ENCODE measurements around the gene FRMD1.

Gene FRMD1

GRCh38 chr6:168095716-168096250 lies 16.8 kb upstream of the FRMD1 start:
- DNase-seq (ENCODE audit: low read depth in 2 of 2) = no peak

GRCh38 chr6:168095171-168095691 lies 16.2 kb upstream of the FRMD1 start:
- DNase-seq (ENCODE audit: low read depth in 2 of 2) = no peak

- no peak for DNase-seq (ENCODE audit: low read depth in 2 of 2)
Measured at GRCh38 chr6:168093634-168094033, 14.6 kb upstream of the FRMD1 start.

DNA sequence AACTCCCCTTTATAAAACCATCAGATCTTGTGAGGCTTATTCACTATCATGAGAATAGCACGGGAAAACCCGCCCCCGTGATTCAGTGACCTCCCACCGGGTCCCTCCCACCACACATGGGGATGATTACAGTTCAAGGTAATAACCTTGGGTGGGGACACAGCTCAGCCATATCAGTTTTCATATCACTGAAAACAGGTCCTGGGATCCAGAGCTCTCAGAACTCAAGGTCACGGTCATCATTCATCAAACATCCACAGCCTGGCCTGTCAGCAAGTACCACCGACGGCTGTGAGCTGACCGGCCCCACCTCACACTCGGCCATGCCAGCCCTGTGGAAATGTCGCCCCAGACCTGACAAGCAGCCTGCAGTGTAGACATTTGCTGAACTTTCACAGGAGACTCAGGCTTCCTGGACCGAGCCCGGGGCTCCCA lies 14.1 kb upstream of the FRMD1 start:
- no peak for DNase-seq (ENCODE audit: low read depth in 2 of 2)

DNA sequence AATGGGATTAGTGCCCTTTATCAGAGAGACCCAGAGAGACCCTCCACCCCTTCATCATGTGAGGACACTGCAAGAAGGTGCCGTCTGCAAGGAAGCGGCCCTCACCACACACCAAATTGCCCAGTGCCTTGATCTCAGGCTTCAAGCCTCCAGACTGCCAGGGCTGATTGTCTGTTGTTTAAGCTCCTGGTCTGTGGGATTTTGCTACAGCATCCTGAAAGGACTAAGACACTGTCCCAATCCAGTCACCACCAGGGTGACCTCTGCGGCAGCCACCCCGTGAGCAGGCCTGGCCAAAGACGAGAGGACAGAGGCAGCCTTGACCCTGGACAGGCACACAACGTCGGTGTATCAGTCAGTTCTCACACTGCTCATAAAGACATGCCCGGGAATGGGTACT lies 13.5 kb upstream of the FRMD1 start:
- DNase-seq (ENCODE audit: low read depth in 2 of 2) = no peak

DNA sequence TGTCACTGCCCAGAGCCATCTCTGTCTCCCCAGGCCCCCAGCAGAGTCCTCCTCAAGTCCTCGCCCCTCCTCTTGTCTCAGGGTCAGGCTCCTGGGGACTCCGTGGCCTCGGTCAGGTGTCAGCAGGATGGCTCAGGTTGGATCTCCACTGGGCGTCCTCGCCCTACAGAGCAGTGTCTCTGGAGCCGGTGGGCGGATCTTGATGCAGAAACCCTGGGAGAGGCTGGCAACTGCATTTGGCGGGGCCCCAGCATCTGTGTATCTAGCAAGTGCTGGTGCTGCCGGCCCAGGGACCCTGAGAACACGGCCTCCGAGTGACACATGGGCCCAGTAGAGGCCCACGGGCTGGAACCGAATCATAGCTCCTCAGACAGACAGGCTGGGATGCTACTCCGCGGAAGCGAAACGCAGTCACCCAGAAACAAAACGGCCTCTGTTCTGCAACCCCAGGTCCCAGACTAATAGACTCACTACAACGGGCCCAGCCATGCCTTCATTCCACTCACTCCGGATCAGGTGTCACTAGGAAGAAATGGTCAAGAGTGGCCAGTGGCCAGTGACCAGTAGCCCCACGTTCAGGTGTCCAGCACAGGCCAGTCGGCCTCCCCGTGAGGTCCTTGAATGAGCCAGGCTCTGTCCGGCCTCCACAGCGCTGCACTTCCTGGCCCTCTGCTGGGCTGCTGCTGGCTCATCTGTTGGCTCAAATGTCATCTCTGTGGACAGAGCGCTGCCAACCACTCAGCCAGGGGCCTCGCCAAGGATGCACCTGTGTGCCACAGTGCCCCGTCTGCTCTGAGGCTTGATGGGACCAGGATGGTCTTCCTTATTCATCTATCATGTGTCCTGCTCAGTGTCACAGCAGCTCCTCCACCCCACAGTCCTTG lies 12.6 kb upstream of the FRMD1 start:
- DNase-seq (ENCODE audit: low read depth in 2 of 2) = no peak

- DNase-seq (ENCODE audit: low read depth in 2 of 2) = no peak
Measured at GRCh38 chr6:168090706-168091105, 11.7 kb upstream of the FRMD1 start.

DNA sequence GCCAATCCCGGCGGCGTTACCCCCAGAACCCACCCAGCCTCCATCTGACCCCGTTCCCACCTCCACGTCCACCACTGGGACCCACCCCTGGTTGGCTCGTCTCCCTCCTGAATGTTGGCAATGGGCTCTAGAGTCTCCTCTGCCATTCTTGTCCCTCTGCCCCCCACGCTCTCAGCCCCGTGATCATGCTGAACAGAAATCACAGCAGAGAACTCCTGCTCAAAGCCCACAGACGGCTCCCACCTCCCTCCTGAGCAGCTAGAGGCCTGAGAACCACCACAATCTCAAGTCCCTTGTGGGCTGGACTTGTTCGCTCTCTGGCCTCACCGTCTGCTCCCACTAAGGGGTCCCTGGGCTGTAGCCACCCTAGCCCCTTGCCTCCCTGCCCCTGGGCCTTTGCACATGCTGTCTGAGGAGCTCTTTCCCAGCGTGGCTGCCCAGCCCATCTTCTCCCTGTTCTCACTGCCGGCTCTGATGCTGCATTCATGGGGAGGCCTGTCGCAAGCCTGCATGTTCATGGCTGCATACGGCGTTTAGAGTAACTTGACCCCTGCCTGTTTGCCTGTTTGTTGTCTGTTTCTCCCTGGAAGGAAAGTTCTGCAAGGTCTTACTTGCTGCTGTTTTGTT lies 11.2 kb upstream of the FRMD1 start:
- DNase-seq (ENCODE audit: low read depth in 2 of 2) = no peak

DNA sequence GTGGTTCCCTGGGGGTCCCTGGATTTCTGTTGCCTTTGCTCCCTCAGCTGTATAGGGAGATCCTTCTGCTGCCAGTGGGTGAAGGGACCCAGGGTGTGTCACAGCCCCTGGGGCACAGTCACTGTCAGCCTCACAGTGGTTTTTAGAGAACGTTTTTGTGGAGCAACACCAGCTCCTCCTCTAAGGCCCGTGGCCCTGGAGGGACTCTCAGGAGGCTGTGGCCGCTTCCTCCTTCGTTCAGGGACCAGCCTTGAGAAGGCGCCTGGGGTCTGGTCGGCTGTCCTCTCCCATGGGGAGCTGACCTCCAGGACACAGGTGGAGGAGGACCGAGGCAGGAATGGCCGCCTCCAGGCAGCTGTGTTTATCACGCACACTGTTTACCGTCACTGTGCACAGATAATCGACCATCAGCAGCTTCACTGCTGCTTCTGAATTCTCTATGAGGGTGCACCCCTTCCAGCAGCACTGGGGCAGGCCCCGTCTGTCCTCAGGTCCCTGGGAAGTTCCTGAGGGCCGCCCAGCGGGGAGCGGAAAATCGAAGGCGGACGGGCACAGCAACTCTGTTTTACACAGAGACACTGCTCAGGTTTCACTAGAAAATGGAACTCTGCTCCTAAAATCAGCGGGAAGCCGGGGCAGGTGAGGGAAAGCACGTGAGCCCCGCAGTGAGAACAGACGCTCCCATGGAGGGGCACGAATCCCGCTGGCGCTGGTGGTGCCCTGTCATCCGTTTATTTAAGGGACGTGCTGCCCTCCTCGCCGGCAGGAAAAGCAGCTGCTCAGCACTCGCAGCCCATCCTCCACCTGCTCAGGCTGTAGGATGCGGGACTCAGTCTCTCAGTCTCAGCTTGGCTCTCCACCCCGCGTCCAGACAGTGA lies 10.4 kb upstream of the FRMD1 start:
- no peak for DNase-seq (ENCODE audit: low read depth in 2 of 2)

- no peak for DNase-seq (ENCODE audit: low read depth in 2 of 2)
Measured at GRCh38 chr6:168088161-168089053, 9.4 kb upstream of the FRMD1 start.

DNA sequence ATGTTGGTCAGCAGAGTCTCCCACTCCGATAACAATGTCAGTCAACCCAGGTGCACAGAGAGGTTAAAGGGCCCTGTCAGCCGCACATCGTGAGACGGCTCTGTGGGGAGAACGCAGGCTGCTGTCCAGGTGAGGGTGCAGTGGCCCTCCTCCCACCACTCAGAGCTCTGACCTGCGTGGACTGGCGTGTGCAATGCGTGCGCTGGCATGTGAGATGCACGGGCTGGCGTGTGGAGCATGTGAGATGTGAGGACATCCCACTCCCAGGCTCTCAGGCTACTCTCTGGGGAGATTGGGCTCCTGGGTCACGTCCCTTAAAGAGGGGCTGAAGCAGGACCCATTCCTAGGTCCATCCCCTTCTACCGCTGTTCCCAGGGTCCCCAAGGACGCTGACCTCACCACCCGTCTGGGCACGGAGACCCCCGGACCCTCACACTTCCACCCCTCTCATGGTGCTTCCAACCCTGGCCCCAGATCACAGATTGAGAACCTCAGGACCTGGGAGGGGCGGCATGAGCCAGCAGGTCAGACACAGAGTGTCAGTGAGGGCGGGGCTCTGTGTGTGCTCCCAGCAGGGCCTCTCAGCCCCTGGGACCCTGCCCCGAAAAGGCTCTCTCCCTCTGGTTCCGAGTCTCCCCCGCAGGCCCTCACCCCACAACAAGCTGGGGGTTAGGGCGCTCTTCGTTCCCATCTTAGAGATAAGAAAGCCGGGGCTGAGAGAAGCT lies 8.6 kb upstream of the FRMD1 start:
- DNase-seq (ENCODE audit: low read depth in 2 of 2) = no peak

DNA sequence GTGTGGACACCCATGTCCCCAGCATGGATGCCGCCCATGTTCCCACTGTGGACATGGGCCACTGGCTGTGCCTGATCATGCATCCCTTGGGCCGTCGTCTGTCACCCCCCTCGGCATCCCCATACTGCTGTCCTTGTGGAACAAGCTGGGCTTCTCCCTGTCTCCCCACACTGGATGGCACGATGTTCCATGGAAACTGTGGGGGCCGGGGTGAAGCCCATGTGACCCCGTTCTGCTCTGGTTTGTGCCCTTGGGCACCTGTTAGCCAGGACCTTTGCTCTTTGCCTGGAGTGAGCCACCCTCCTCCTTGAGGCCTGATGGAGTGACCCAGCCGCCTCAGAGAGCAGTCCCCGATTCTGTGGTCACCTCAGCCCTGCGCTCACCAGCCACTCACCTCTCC lies 7.6 kb upstream of the FRMD1 start:
- DNase-seq (ENCODE audit: low read depth in 2 of 2) = no peak

DNA sequence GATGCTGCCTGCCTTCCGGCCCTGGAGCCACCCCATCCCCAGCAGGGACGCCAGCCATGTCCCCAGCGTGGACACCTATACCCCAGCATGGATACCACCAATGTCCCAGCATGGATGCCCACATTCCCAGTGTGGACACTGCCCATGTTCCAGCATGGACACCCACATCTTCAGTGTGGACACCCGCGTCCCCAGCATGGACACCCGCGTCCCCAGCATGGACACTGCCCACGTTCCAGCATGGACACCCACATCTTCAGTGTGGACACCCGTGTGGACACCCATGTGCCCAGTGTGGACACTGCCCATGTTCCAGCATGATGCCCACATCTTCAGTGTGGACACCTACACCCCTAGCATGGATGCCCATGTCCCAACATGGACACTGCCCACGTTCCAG lies 7.1 kb upstream of the FRMD1 start:
- DNase-seq (ENCODE audit: low read depth in 2 of 2) = no peak

DNA sequence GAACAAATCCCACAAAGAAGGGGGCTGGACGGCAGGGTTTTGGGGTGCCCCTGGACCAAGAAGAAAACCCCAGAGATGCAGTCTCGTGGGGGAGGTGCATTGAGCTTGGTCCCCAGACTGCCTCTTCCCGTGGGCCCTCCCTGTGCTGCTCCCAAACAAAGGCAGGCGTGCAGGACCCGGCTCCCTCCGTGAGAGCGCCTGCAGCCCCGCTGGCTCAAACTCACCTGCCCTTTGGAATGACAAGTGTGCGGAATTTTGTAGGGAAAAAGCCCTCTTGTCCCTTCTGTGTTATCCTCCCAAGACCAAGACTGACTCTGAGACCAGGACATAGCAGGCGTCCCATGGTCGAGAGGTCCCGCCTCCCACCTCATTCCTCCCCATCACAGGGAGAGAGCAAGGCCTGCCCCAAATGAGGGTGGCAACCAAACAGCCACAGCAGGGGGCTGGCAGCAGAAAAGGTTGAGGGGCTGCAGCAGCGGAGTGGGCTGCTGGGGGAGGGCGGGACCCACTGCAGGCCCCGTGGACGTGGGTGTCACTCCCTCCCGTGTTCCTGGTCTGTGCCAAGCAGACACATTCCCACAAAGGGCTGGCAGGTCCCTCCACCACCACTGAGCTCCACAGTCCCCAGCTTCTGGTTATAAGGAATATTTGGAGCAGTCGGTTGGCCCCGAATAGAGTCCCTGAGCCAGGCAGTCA lies 5.6 kb upstream of the FRMD1 start:
- no peak for DNase-seq (ENCODE audit: low read depth in 2 of 2)

GRCh38 chr6:168083514-168083885 lies 4.5 kb upstream of the FRMD1 start:
- no peak for DNase-seq (ENCODE audit: low read depth in 2 of 2)

DNA sequence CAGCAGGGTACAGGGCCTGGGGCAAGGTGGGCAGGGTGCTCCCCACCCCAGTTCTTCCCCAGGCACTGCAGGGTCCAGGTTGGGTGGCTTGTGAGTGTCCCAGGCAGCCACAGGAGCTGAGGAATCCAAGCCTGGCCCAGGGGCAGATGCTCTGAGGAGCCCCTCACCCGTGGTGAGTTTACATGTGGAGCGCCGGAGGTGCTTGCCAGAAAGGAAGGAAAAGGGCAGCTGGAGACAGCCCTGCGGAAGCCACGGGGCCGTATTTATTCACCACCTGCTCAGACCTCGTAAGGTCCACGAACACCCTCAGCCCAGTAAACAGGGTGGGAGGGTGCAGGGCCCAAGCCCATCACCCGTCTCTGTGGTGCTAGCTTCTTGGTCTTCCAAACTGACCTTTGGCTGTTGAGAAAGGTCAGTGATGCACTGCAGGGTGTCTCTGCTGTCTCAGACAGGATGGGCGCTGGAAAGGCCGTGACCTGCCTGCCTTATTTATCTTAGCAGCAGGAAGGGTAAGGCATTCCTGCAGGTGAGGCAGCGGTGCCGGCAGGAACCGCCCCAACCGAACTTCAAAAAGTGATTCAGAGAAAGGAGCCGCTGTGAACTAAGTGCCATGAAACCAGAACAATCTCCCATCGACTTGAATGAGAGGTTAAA lies 4.0 kb upstream of the FRMD1 start:
- DNase-seq (ENCODE audit: low read depth in 2 of 2) = no peak

- DNase-seq (ENCODE audit: low read depth in 2 of 2) = no peak
Measured at GRCh38 chr6:168081858-168082546, 3.0 kb upstream of the FRMD1 start.

- DNase-seq (ENCODE audit: low read depth in 2 of 2) = no peak
Measured at GRCh38 chr6:168080393-168081077, 1.5 kb upstream of the FRMD1 start.

Measured in stimulated activated CD4-positive, alpha-beta T cell treated with anti-CD3 and anti-CD28 coated beads, Interleukin-1b, Interleukin-23, amount 100 ng/mL, for 1 hour (primary cell).